K562 (cell line): ENCODE results near the gene MOK. TPM values are rescaled to one million over a fixed set of nuclear protein-coding genes. Genes with fewer than 3 reads are reported as not detected.

Experiments used
- ATAC-seq: fragments of 200-7000 bp; cut with Tn5 transposase; 3 replicates; pipeline ENCODE4 v1.9.1; 2020; ENCODE audit warnings: moderate library complexity
- BruUV-seq: library from RNA; stranded (reverse); fragments of 400-500 nt; replicated peaks from 2 replicates; lab custom pipeline; 2021; lab: Mats Ljungman, UMichigan
- CTCF ChIA-PET: fragments of 300-600 bp; formaldehyde crosslinking; extraction: SDS; loops from one replicate; lab custom pipeline; 2021; ENCODE audit warnings: low intra/inter-chr PET ratio; lab: Yijun Ruan, JAX
- POLR2A ChIA-PET: fragments of 300-600, 350-650 bp; sonication (Branson Sonifier 250); formaldehyde crosslinking; extraction: SDS; loops from one replicate; lab custom pipeline; 2021; ENCODE audit warnings: antibody characterized with exemption, inconsistent platforms; lab: Yijun Ruan, JAX
- DNase-seq, 4 experiments: peaks; one replicate each; pipeline versions ENCODE4 v3.0.0 to v3.0.0-alpha.2; 2011 to 2018; ENCODE audit warnings: low spot score in 3 of 4, mixed read lengths in 3 of 4; ENCODE audit errors: extremely low read depth in 1 of 4
- FAIRE-seq: peaks from 2 replicates; lab custom pipeline; 2011; peaks lifted over from hg19 to GRCh38; lab: Jason Lieb, UNC
- H2AFZ ChIP-seq: 2 replicates; pipeline ENCODE4 v1.6.0; 2011; ENCODE audit warnings: low read depth, low read length, control low read depth, inconsistent platforms
- H3K27ac ChIP-seq: fragments of 200-600 bp; 3 replicates; pipeline ENCODE4 v1.8.0; 2011; ENCODE audit warnings: low read depth, mild to moderate bottlenecking, control low read depth, inconsistent platforms, low read length, moderate library complexity, mixed read lengths; ENCODE audit errors: extremely low read depth
- H3K27me3 ChIP-seq, 2 experiments: fragments of 300-600 bp in 1 of 2; 2 replicates in 1 of 2; 3 replicates in 1 of 2; pipeline versions ENCODE4 v1.6.0 to v1.8.0; 2011; ENCODE audit warnings: inconsistent platforms in 2 of 2, low read length in 2 of 2, mild to moderate bottlenecking in 1 of 2, mixed read lengths in 1 of 2, moderate library complexity in 1 of 2; ENCODE audit not compliant: control insufficient read depth in 2 of 2, insufficient read depth in 2 of 2
- H3K36me3 ChIP-seq: fragments of 300-600 bp; 3 replicates; pipeline ENCODE4 v1.8.0; 2011; ENCODE audit warnings: mild to moderate bottlenecking, low read length, inconsistent platforms; ENCODE audit not compliant: control insufficient read depth, insufficient read depth
- H3K4me1 ChIP-seq, 2 experiments: fragments of 200-600 bp in 1 of 2; replicated peaks in 1 of 2; 2 replicates in 1 of 2; 3 replicates in 1 of 2; pipeline versions ENCODE4 v1.5.1 to v1.8.0; 2011; ENCODE audit warnings: inconsistent platforms in 2 of 2, low read length in 2 of 2, mild to moderate bottlenecking in 1 of 2, mixed read lengths in 1 of 2, moderate library complexity in 1 of 2; ENCODE audit not compliant: control insufficient read depth in 2 of 2, insufficient read depth in 2 of 2
- H3K4me2 ChIP-seq: 2 replicates; pipeline ENCODE4 v1.6.1; 2011; ENCODE audit warnings: low read length, control low read depth, inconsistent platforms, mixed read lengths; ENCODE audit not compliant: insufficient read depth
- H3K4me3 ChIP-seq: fragments of 200-600 bp; sonication (generic), shearing (Covaris generic); 2 replicates; pipeline ENCODE4 v1.5.1; 2016; ENCODE audit warnings: control low read depth, inconsistent platforms
- H3K79me2 ChIP-seq: fragments of 200-600 bp; 3 replicates; pipeline ENCODE4 v1.8.0; 2011; ENCODE audit warnings: low read length, inconsistent platforms; ENCODE audit not compliant: control insufficient read depth, insufficient read depth
- H3K9ac ChIP-seq, 2 experiments: 2 replicates each; pipeline versions ENCODE4 v1.6.0 to v1.6.1; 2011; ENCODE audit warnings: low read depth in 2 of 2, low read length in 2 of 2, control low read depth in 1 of 2, inconsistent platforms in 1 of 2, mild to moderate bottlenecking in 1 of 2, mixed read lengths in 1 of 2; ENCODE audit not compliant: insufficient read depth in 1 of 2
- H3K9me1 ChIP-seq: one replicate; pipeline ENCODE4 v1.6.0; 2011; ENCODE audit warnings: inconsistent platforms, mild to moderate bottlenecking, low read length, moderate library complexity; ENCODE audit not compliant: control insufficient read depth, insufficient read depth
- H3K9me3 ChIP-seq: replicated peaks from 2 replicates; pipeline ENCODE4 v1.5.1; 2011; ENCODE audit warnings: low read depth, low read length, inconsistent platforms; ENCODE audit not compliant: control insufficient read depth, insufficient read depth
- H4K20me1 ChIP-seq: replicated peaks from 2 replicates; pipeline ENCODE4 v1.6.1; 2011; ENCODE audit warnings: low read length, inconsistent platforms, mixed read lengths; ENCODE audit not compliant: control insufficient read depth, insufficient read depth
- ATF7 ChIP-seq: fragments of 450-650 bp; IDR thresholded peaks from 2 replicates; pipeline ENCODE4 v1.7.1; 2014; ENCODE audit warnings: mild to moderate bottlenecking, moderate library complexity
- C11orf30 ChIP-seq: fragments of 450-650 bp; IDR thresholded peaks from 2 replicates; pipeline ENCODE4 v1.6.1; 2016; ENCODE audit warnings: low read depth, mild to moderate bottlenecking
- EHMT2 ChIP-seq: fragments of 450-650 bp; IDR thresholded peaks from 2 replicates; pipeline ENCODE4 v1.6.1; 2018; ENCODE audit warnings: antibody characterized with exemption
- NR3C1 ChIP-seq: sonication (generic); formaldehyde crosslinking; IDR thresholded peaks from 2 replicates; pipeline ENCODE4 v1.8.1; 2022; ENCODE audit warnings: missing genetic modification reagents
- ZNF3 ChIP-seq: fragments of 250-450 bp; sonication (Bioruptor Pico); IDR thresholded peaks from 2 replicates; pipeline ENCODE4 v1.5.0; 2021; ENCODE audit warnings: mild to moderate bottlenecking, moderate library complexity
- ZNF316 ChIP-seq: fragments of 450-650 bp; IDR thresholded peaks from 2 replicates; pipeline ENCODE4 v1.6.1; 2016
- ZNF766 ChIP-seq: fragments of 200-800 bp; sonication (Bioruptor generic); conservative IDR thresholded peaks from 2 replicates; pipeline ENCODE4 v1.6.1; 2016; ENCODE audit warnings: missing genetic modification characterization, missing compliant biosample characterization
- WGBS: fragments of 100-300 bp; shearing (Covaris generic); methylation state at CpG from one replicate; pipeline ENCODE4 v1.1.6; 2016; ENCODE audit warnings: low coverage, mixed read lengths; ENCODE audit not compliant: insufficient coverage; ENCODE audit errors: missing lambda C conversion rate; 5-methylcytosine and 5-hydroxymethylcytosine counted together
- in situ Hi-C: fragments of 300-500 bp; cut with MboI; formaldehyde crosslinking; loops from 4 replicates; pipeline ENCODE4 v1.15.0; 2018; ENCODE audit warnings: inconsistent platforms, mixed read lengths
- intact Hi-C: fragments of 100-400 bp; cut with micrococcal nuclease; formaldehyde crosslinking; loops from 2 replicates; pipeline ENCODE4 v1.14.2; 2022
- polyA plus RNA-seq, 8 experiments: library from polyadenylated mRNA; depleted of rRNA in 4 of 8; stranded (reverse) in 5 of 8; unstranded in 3 of 8; fragments of >200 nt; fragmentation: Nextera tagmentation in 2 of 8; fragmentation: Illumina TruSeq in 1 of 8; extraction: Ambion mirVana in 2 of 8; extraction: Trizol in 1 of 8; gene quantifications; 2 replicates each; pipeline versions ENCODE4 v1.2.1 to v1.2.3, GENCODE V29; 2011 to 2014; ENCODE audit warnings: inconsistent platforms in 1 of 8, missing spikeins in 1 of 8
- total RNA-seq, 7 experiments: library from RNA; depleted of rRNA in 6 of 7; stranded (reverse); fragments of >200 nt in 6 of 7; fragmentation: Illumina TruSeq in 2 of 7; extraction: Trizol in 2 of 7; gene quantifications; 2 replicates each; pipeline versions ENCODE4 v1.2.1 to v1.2.3, GENCODE V29; 2011 to 2021; ENCODE audit warnings: low replicate concordance in 1 of 7
- TF ChIP-seq, protein P1 (sequence below): fragments of 150-350 bp; conservative IDR thresholded peaks from 2 replicates; pipeline ENCODE4 v1.6.1; 2014; ENCODE audit warnings: low read length

The MOK gene
- total and polyA plus RNA-seq, 9 of the 15 experiments (the other 6 are each of a cell fraction or from before 2014, with no cell fraction given): 1.3 to 8.4 (median 5.3) TPM

DNA sequence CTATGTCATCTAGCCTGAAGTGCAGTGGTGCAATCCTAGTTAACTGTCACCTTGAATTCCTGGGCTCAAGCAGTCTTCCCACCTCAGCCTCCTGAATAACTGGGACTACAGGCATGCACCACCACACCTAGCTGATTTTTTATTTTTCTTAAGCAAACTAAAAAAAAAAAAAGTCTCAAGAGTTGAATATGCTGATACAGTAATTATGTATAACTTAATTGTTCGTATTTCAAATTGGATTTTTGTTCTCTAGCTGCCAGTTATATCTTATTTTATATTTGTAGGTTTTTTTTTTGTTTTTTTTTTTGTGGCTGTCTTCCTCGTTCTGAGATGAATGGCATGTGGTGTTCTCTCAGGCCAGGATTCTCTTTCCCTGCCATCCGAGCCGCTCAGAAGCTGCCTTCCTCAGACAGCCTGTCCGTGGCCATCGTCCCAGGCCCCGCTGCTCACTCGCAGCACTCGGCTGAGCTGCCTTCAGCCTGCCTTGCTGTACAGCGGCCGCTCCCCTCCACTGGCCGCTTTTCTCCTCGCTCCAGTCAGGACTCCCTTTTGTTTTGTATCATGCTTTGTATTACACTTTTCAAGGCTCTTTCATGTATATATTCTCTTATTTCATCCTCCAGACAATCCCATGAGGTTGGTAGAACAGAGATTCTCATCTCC lies 112.0 kb downstream of the MOK start:
- Histone ChIP-seq H3K9me3 (no peaks in the 10 kb centered on the region), H3K9me1 (no peaks in the 10 kb centered on the region), H4K20me1 (peaks cover 7% of the 10 kb centered on the region), H3K36me3 (peaks cover 29% of the 10 kb centered on the region; the same call in 2 of the 3 replicates), H3K4me2 (no peak overlapping the region), H3K27me3 (no peaks in the 10 kb centered on the region), H3K4me1 (peaks cover 3 to 12% of the 10 kb centered on the region in 2 experiments; a peak in 3 of 5 replicates), H2AFZ (no peak overlapping the region), H3K27ac (no peak overlapping the region), H3K4me3 (no peak overlapping the region), H3K9ac (peak overlapping the region in 1 of 2 experiments; percentile 40; a peak in 1 of 4 replicates), H3K79me2 (peaks cover 39% of the 10 kb centered on the region)
- intact Hi-C loops: no loop called here
- ChIA-PET CTCF (no interaction called here), POLR2A (interaction anchor here (0.9 kb wide), 1 partner anchor 387 kb away, joined by 3 read pairs; no protein-coding TSS in a partner anchor)
- no peak for ATAC-seq
- 89% methylated on average over 11 of the region's 13 CpGs for WGBS
- in situ Hi-C loops: no loop called here
- no peak for FAIRE-seq
- no TSS peak for BruUV-seq
- DNase-seq: no peak
- TF ChIP-seq C11orf30 (peak; percentile 42; the same call in 1 of the 2 replicates), ZNF3 (CRISPR knock-in tag) (no peak), ZNF316 (peak; percentile 82)

DNA sequence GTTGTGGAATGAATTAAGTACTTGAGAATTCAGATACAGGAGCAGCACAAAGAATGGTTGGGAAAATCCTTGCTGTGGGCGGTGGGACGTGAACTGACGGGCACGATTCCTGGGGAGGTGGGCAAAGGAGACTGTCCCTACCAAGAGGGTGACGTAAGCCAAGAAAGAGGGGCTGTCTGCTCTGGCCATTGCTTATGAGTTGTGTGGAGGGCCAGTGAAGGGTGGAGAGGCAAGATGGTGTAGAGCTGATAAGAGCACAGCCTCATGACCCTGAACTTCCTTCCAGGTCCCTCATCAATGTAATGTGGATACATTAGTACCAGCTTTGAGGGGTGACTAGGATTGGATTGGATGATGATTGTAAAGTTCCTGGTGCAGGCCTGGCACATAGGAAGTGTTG lies 115.1 kb downstream of the MOK start:
- ChIA-PET CTCF (no interaction called here), POLR2A (no interaction called here)
- in situ Hi-C loops (no loop called here), intact Hi-C loops (no loop called here)
- no TSS peak for BruUV-seq
- Histone ChIP-seq H3K79me2 (peaks cover 68% of the 10 kb centered on the region), H3K9me1 (no peaks in the 10 kb centered on the region), H3K27me3 (no peaks in the 10 kb centered on the region), H3K36me3 (peaks cover 2% of the 10 kb centered on the region; the same call in 2 of the 3 replicates), H3K4me1 (peaks cover 3 to 30% of the 10 kb centered on the region in 2 experiments; a peak in 3 of 5 replicates), H2AFZ (no peak overlapping the region), H3K9me3 (no peaks in the 10 kb centered on the region), H3K4me3 (no peak overlapping the region), H3K9ac (peak overlapping the region in 1 of 2 experiments; percentile 10; a peak in 1 of 4 replicates), H3K27ac (peak overlapping the region; percentile 36; the same call in 2 of the 3 replicates), H3K4me2 (peak overlapping the region; percentile 31), H4K20me1 (peaks cover 7% of the 10 kb centered on the region)
- WGBS: 60% methylated on average over 5 of the region's 5 CpGs
- FAIRE-seq (peak; percentile 75), DNase-seq (peak; percentile 27 to 57 (median 36)), ATAC-seq (peak; percentile 83)
- peak; percentile 43; the same call in 1 of the 2 replicates for TF ChIP-seq EHMT2
- TF ChIP-seq ATF7: peak; percentile 74; the same call in 1 of the 2 replicates
- no peak for TF ChIP-seq NR3C1 (CRISPR knock-in tag)
- TF ChIP-seq ZNF766 (CRISPR knock-in tag): no peak
- TF ChIP-seq, protein P1, sequence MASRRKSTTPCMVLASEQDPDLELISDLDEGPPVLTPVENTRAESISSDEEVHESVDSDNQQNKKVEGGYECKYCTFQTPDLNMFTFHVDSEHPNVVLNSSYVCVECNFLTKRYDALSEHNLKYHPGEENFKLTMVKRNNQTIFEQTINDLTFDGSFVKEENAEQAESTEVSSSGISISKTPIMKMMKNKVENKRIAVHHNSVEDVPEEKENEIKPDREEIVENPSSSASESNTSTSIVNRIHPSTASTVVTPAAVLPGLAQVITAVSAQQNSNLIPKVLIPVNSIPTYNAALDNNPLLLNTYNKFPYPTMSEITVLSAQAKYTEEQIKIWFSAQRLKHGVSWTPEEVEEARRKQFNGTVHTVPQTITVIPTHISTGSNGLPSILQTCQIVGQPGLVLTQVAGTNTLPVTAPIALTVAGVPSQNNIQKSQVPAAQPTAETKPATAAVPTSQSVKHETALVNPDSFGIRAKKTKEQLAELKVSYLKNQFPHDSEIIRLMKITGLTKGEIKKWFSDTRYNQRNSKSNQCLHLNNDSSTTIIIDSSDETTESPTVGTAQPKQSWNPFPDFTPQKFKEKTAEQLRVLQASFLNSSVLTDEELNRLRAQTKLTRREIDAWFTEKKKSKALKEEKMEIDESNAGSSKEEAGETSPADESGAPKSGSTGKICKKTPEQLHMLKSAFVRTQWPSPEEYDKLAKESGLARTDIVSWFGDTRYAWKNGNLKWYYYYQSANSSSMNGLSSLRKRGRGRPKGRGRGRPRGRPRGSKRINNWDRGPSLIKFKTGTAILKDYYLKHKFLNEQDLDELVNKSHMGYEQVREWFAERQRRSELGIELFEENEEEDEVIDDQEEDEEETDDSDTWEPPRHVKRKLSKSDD: no peak
